Cerebellar nuclear complex (tissue), 1 donor: ENCODE data around the gene OR7G3.
A peak's percentile ranks its signal among the peaks of the same experiment; 100 is the strongest.

Experiments
- DNase-seq, 2 experiments: peaks; one replicate each; lab custom pipeline; 2025; lab: John Stamatoyannopoulos, UW

The OR7G3 gene

DNA sequence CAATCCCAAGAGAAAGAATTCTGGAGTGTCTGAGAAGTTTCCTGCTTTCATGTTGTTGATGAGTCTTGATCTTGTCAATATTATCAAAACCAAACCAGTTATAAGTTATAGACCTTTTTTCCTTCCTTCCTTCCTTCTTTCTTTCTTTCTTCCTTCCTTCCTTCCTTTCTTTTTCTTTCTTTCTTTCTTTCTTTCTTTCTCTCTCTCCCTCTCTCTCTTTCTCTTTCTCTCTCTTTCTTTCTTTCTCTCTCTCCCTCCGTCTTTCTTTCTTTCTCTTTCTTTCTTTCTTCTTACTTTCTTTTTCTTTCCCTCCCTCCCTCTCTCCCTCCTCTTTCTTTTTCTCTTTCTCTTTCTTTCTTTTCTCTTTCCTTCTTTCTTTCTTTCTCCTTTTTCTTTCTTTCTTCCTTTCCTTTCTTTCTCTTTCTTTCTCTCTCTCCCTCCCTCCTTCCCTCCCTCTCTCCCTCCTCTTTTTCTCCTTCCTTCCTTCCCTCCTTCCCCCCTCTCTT is at the start of gene OR7G3:
Gene OR7G3, minus strand, starts transcription at position 51 of the 506 bp plus-strand sequence. Its CDS starts 0 bp downstream, at position 51.
- no peak for DNase-seq

DNA sequence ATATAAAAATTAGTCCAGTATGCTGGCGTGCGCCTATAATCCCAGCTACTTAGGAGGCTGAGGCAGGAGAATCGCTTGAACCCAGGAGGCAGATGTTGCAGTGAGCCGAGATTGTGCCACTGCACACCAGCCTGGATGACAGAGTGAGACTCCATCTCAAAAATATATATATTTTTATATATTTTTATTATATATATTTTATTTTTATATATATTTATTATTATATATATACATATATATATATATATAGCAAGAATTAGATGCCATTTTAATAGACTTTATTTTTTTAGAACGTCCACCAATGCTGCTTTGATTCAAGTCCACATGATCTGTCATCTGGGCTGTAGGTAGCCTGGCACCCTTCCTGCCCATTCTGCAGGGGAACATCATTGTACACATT is 48.6 kb upstream of the OR7G3 start:
- DNase-seq = no peak

GRCh38 chr19:9171393-9171991 is 44.7 kb upstream of the OR7G3 start:
- no peak for DNase-seq

DNA sequence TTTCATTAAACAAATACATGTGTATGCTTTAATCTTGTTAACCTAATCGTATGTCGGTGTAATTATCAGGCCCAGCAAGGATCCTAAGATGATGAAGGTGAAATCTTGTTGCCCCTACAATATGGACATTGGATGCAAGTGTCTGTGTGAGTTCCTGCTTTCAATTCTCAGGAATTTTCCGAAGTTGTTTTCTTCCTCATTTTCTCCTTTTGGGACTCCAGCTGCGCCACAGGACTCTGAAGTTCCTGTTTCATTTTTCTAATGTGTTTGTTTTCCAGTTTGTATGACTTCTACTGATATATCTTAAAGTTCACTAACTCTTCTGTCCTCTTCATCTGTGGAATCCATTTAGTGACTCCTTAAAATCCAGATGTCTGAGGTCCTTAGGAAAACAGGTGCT is 40.1 kb upstream of the OR7G3 start:
- DNase-seq = no peak

- DNase-seq = no peak
These were observed 38.5 kb upstream of the OR7G3 start for GRCh38 chr19:9165261-9165660.

GRCh38 chr19:9161427-9161826 is 34.7 kb upstream of the OR7G3 start:
- DNase-seq = no peak

- DNase-seq = no peak
These were observed 33.1 kb upstream of the OR7G3 start for GRCh38 chr19:9159891-9160290.

GRCh38 chr19:9156304-9156703 is 29.6 kb upstream of the OR7G3 start:
- DNase-seq = no peak

GRCh38 chr19:9155591-9155990 is 28.8 kb upstream of the OR7G3 start:
- no peak for DNase-seq

DNA sequence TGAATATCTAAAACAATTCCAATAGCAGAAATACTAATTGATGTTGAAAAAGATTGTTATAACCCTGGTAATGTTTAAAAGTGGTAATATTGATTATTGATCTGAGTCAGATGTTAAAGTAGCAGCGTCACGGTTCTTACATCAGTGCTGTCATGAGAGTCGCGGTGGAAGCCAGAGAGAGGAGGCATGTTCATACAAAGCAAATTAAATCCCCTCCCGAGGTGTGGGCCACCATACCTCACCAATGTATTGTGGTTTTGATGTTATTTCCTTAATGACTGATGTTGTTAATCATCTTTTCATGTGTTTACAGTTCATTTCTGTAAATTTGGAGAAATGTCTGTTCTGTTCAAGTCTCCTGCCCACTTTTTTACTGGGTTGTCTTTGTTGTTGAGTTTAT is 24.6 kb upstream of the OR7G3 start:
- DNase-seq = no peak

DNA sequence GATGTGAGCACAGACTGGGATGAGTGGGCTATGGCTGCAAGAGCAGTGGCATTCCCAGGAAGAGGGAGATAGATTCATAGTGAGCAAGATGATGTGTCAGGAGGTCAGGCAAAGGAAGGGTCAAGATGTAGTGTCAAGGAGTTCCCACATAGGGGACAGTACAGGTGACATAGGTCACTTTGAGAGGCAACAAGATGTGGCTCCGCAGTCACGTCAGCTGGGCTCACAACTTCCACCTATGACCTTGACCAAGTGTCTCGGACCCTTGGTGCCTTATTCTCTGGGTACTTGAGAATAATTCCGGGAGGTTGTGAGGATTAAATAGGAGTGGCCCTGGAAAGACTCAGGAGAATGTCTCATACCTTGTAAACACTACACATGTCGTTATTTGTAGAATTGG is 23.9 kb upstream of the OR7G3 start:
- DNase-seq = no peak

- no peak for DNase-seq
These were observed 23.2 kb upstream of the OR7G3 start for GRCh38 chr19:9149997-9150396.

DNA sequence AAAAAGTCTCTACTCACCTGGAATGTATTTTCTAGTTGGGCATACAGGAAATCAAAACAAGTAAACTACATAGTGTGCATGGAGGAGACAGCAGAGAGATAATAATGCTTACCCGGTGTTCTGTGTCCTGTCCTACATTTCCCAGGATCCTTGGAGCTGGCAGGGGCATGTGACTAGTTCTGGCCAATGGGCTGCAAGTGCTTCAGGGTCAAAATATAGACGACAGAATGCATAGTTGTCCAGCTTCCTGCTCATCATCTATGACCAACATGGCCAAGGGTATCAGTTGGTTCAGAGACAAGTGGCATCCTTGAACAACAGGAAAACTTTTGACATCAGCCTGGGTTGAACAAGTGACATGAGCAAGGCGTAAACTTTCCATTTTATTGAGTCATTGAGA is 21.9 kb upstream of the OR7G3 start:
- DNase-seq = no peak

DNA sequence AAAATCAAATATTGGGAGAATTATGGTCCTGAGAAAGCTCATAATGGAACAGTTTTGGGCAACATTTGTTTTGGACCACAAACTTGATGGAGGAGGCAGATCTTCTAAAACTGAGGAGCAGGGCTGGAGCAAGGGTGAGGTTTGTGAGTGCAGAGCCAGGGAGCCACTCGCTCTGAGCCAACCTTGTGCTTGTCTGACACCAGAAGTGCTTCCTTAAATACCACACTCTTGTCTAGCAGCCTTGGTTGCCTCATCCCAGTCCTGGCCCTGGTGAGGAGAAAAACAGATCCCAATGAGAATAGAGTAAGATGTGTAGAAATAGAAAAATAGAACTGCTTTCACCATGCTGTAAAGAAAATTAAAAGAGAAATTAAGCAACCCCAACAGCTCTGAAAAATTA is 20.1 kb upstream of the OR7G3 start:
- DNase-seq = no peak

GRCh38 chr19:9144920-9145319 is 18.2 kb upstream of the OR7G3 start:
- no peak for DNase-seq

- DNase-seq = peak in 1 of 2 experiments; percentile 61
These were observed 13.6 kb upstream of the OR7G3 start, which contains the start of gene ZNF317 for GRCh38 chr19:9140159-9140874. TSS of gene ZNF317 (plus strand) at chr19:9140397. CDS start at chr19:9156017, 15,620 bp downstream.

GRCh38 chr19:9139609-9140158 is 12.9 kb upstream of the OR7G3 start:
- DNase-seq = no peak

- DNase-seq = no peak
These were observed 5.7 kb upstream of the OR7G3 start for GRCh38 chr19:9132422-9132821.

GRCh38 chr19:9130965-9131364 is 4.2 kb upstream of the OR7G3 start:
- no peak for DNase-seq

DNA sequence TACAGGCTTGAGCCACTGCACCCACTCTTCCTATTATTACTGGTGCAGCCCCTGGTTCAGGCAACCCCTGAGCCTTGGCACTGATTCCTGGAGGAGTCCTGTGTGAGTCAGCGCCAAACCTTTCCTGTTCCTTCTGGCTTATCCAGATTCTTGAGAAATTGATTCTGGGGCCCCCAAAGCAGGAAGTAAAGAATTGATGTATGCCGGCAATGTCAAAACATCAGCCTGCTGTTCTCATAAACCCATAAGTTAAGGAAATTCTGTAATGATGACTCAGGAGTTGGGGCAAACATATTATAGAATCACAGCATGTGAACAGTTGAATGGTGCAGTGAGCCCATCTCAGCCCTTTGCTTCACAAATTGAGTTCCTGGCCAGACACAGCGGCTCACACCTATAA is 1.4 kb upstream of the OR7G3 start:
- no peak for DNase-seq

GRCh38 chr19:9116547-9116946 is 10.2 kb downstream of the OR7G3 start:
- DNase-seq = no peak

GRCh38 chr19:9115307-9115813 is 11.4 kb downstream of the OR7G3 start, which contains the start of gene OR7G1:
TSS of gene OR7G1 (minus strand) at chr19:9115763. CDS start at chr19:9115763, 0 bp downstream.
- DNase-seq = no peak

GRCh38 chr19:9109959-9110358 is 16.8 kb downstream of the OR7G3 start:
- DNase-seq = no peak
